NCI-H2196 (cell line): ENCODE data around the gene BICD2.
A peak's percentile ranks its signal among the peaks of the same experiment; 100 is the strongest.
"Not testable (repeated sequence)": the region's sequence is repeated elsewhere in the genome, so short reads cannot be mapped to it uniquely, and the experiment has no call there.

Experiments used
- DNase-seq: peaks from one replicate; lab custom pipeline; 2025; ENCODE audit not compliant: unreplicated experiment; lab: John Stamatoyannopoulos, UW

Gene BICD2

GRCh38 chr9:92771309-92771708 is 6.7 kb upstream of the BICD2 start:
- DNase-seq, result no peak

- no peak for DNase-seq
Measured at GRCh38 chr9:92770360-92770995, 5.8 kb upstream of the BICD2 start.

- no peak for DNase-seq
Measured at GRCh38 chr9:92769990-92770359, 5.3 kb upstream of the BICD2 start.

GRCh38 chr9:92769286-92769685 is 4.7 kb upstream of the BICD2 start:
- DNase-seq, result no peak

- DNase-seq, result not testable (repeated sequence)
Measured at GRCh38 chr9:92768816-92769215, 4.2 kb upstream of the BICD2 start.

GRCh38 chr9:92767066-92768054 is 2.7 kb upstream of the BICD2 start:
- no peak for DNase-seq

- peak; percentile 96 for DNase-seq
Measured at GRCh38 chr9:92764988-92765936, 629 bp upstream of the BICD2 start.

- DNase-seq, result no peak
Measured at GRCh38 chr9:92763721-92764380, 782 bp downstream of the BICD2 start.

- no peak for DNase-seq
Measured at GRCh38 chr9:92762781-92763708, 1.6 kb downstream of the BICD2 start.

- DNase-seq, result no peak
Measured at GRCh38 chr9:92762196-92762595, 2.4 kb downstream of the BICD2 start.

GRCh38 chr9:92761686-92762085 is 2.9 kb downstream of the BICD2 start:
- DNase-seq, result no peak

- DNase-seq, result no peak
Measured at GRCh38 chr9:92760494-92760893, 4.1 kb downstream of the BICD2 start.

GRCh38 chr9:92760070-92760469 is 4.6 kb downstream of the BICD2 start:
- peak; percentile 32 for DNase-seq

- DNase-seq, result no peak
Measured at GRCh38 chr9:92759446-92759845, 5.2 kb downstream of the BICD2 start.

- DNase-seq, result no peak
Measured at GRCh38 chr9:92756792-92757191, 7.8 kb downstream of the BICD2 start.

- DNase-seq, result no peak
Measured at GRCh38 chr9:92754091-92754745, 10.4 kb downstream of the BICD2 start.

GRCh38 chr9:92752812-92753404 is 11.7 kb downstream of the BICD2 start:
- DNase-seq, result no peak

- no peak for DNase-seq
Measured at GRCh38 chr9:92749934-92750315, 14.7 kb downstream of the BICD2 start.
